Endothelial cell (in vitro differentiated cells): ENCODE data around the gene SLC25A46. TPM values are rescaled to one million over a fixed set of nuclear protein-coding genes. Genes with fewer than 3 reads are reported as not detected.
"Not testable (repeated sequence)": the region's sequence is repeated elsewhere in the genome, so short reads cannot be mapped to it uniquely, and the experiment has no call there.

Experiments
- DNase-seq: peaks from one replicate; pipeline ENCODE4 v3.0.0; 2021; ENCODE audit warnings: low spot score
- H3K27ac Mint-ChIP-seq: one replicate; pipeline ENCODE4 v1.8.0; 2021; ENCODE audit warnings: mixed read lengths, inconsistent platforms; ENCODE audit not compliant: unreplicated experiment
- H3K27me3 Mint-ChIP-seq: one replicate; pipeline ENCODE4 v1.8.0; 2021; ENCODE audit warnings: mild to moderate bottlenecking, moderate library complexity, mixed read lengths, inconsistent platforms; ENCODE audit not compliant: unreplicated experiment
- H3K36me3 Mint-ChIP-seq: one replicate; pipeline ENCODE4 v1.8.0; 2021; ENCODE audit warnings: mild to moderate bottlenecking, low read depth, mixed read lengths, inconsistent platforms; ENCODE audit not compliant: unreplicated experiment
- H3K4me1 Mint-ChIP-seq: one replicate; pipeline ENCODE4 v1.8.0; 2021; ENCODE audit warnings: mild to moderate bottlenecking, mixed read lengths, inconsistent platforms; ENCODE audit not compliant: unreplicated experiment
- H3K4me3 Mint-ChIP-seq: one replicate; pipeline ENCODE4 v1.8.0; 2021; ENCODE audit warnings: mild to moderate bottlenecking, mixed read lengths, inconsistent platforms; ENCODE audit not compliant: unreplicated experiment
- H3K9me3 Mint-ChIP-seq: one replicate; pipeline ENCODE4 v1.8.0; 2021; ENCODE audit warnings: mixed read lengths, inconsistent platforms; ENCODE audit not compliant: unreplicated experiment
- long read RNA-seq: library from polyadenylated mRNA; unstranded; transcript quantifications from one replicate; pipeline ENCODE4 v2.0.0, GENCODE V29; 2020; ENCODE audit not compliant: unreplicated experiment
- total RNA-seq: library from RNA; stranded (reverse); fragmentation: NEBNext Ultra II Directional; extraction: Animal tissue kit (Norgen Biotek cat#: 25700); gene quantifications from one replicate; pipeline ENCODE4 v1.2.1, GENCODE V29; 2021; ENCODE audit not compliant: unreplicated experiment
- TF ChIP-seq, protein P1 (sequence below): fragments of 200-600 bp; sonication (generic); IDR thresholded peaks from one replicate; pipeline ENCODE4 v1.5.0; 2021; ENCODE audit warnings: antibody characterized with exemption; ENCODE audit not compliant: unreplicated experiment

The SLC25A46 gene
- 31.6 TPM for total RNA-seq
- long read RNA-seq, transcript SLC25A46-201 (8 exons, 2,385 nt): major isoform, 7 of 9 reads
- long read RNA-seq, partial matches to known transcripts: 2 of 9 reads
- long read RNA-seq, other reads (novel, unspliced or antisense): 0 of 9 reads

DNA sequence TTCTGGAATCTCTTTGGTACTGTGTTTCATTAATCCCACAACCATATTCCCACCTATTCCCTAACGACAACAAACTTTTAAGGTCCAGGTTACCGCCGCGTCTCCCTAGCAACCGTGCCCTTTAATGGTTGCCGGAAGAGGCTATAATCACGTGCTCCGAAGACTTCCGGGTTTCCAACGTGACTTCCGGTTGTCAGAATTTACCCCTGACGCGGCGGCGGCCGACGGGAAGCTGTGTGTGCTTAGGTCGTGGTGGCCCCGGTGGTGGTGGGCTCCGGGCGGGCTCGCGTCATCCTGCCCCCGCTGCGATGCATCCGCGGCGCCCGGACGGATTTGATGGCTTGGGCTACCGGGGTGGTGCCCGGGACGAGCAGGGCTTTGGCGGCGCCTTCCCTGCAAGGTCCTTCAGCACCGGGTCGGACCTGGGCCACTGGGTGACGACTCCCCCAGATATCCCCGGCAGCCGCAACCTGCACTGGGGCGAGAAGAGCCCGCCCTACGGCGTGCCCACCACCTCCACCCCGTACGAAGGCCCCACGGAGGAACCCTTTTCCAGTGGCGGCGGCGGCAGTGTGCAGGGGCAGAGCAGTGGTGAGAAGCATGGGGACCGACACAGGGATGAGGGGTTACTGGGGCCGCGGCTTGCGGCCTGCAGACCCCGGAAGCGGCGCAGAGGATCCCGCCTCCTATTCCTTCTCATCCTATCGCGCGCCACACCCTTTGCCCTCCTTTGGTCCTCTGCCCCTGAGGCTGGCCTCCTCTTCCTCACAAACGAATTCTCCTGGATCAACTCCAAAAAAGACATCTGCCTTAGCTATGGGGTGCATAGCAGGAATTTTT lies at the start of gene SLC25A46:
TSS of gene SLC25A46 (plus strand) at position 196 of the 840 bp plus-strand sequence. CDS start at position 309, 113 bp downstream.
- H3K4me3 Mint-ChIP-seq: peak within 1 kb of the TSS; percentile 98
- H3K9me3 Mint-ChIP-seq: no peaks in the 10 kb centered on the region
- peaks cover 10% of the 10 kb centered on the region for H3K4me1 Mint-ChIP-seq
- H3K27me3 Mint-ChIP-seq: peaks cover 11% of the 10 kb centered on the region
- DNase-seq: peak; percentile 86
- no peaks in the 10 kb centered on the region for H3K36me3 Mint-ChIP-seq
- TF ChIP-seq, protein P1, sequence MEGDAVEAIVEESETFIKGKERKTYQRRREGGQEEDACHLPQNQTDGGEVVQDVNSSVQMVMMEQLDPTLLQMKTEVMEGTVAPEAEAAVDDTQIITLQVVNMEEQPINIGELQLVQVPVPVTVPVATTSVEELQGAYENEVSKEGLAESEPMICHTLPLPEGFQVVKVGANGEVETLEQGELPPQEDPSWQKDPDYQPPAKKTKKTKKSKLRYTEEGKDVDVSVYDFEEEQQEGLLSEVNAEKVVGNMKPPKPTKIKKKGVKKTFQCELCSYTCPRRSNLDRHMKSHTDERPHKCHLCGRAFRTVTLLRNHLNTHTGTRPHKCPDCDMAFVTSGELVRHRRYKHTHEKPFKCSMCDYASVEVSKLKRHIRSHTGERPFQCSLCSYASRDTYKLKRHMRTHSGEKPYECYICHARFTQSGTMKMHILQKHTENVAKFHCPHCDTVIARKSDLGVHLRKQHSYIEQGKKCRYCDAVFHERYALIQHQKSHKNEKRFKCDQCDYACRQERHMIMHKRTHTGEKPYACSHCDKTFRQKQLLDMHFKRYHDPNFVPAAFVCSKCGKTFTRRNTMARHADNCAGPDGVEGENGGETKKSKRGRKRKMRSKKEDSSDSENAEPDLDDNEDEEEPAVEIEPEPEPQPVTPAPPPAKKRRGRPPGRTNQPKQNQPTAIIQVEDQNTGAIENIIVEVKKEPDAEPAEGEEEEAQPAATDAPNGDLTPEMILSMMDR: no peak
- peak within 1 kb of the TSS; percentile 99 for H3K27ac Mint-ChIP-seq

DNA sequence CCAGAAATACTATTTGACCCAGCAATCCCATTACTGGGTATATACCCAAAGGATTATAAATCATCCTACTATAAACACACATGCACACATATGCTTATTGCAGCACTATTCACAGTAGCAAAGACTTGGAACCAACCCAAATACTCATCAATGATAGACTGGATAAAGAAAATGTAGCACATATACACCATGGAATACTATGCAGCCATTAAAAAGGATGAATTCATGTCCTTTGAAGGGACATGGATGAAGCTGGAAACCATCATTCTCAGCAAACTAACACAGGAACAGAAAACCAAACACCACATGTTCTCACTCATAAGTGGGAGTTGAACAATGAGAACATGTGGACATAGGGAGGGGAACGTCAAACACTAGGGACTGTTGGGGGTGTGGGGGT lies 48.2 kb upstream of the SLC25A46 start:
- not testable (repeated sequence) for H3K36me3 Mint-ChIP-seq, H3K4me1 Mint-ChIP-seq, H3K27me3 Mint-ChIP-seq, DNase-seq, H3K27ac Mint-ChIP-seq, H3K4me3 Mint-ChIP-seq, H3K9me3 Mint-ChIP-seq

DNA sequence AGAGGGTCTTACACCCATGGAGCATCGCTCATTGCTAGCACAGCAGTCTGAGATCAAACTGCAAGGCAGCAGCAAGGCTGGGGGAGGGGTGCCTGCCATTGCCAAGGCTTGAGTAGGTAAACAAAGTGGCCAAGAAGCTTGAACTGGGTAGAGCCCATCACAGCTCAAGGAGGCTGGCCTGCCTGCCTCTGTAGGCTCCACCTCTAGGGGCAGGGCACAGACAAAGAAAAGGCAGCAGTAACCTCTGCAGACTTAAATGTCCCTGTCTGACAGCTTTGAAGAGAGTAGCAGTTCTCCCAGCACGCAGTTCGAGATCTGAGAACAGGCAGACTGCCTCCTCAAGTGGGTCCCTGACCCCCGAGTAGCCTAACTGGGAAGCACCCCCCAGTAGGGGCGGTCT lies 46.1 kb upstream of the SLC25A46 start:
- H3K4me1 Mint-ChIP-seq, DNase-seq, H3K27me3 Mint-ChIP-seq, H3K36me3 Mint-ChIP-seq, H3K4me3 Mint-ChIP-seq, H3K27ac Mint-ChIP-seq, H3K9me3 Mint-ChIP-seq: not testable (repeated sequence)

DNA sequence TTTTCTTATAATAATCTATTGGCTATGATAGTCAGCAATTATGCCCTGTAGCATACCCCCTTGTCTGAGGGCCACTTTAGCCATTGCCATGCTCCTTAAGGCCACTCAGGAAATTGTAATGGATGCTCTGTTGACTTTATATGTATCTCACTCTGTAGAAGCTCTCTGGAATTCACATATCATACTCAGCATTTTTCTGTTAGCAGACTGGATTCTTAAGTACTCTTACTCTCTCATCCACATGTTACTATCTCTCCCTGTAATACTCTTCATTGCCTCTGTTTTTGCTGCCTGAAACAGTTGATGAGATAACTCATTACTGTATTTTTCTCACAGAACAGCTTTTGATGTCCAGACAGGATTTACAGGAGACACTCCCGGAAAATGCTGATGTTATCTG lies 36.5 kb upstream of the SLC25A46 start:
- TF ChIP-seq, protein P1: no peak
- Mint-ChIP-seq H3K27ac (no peak overlapping the region), H3K36me3 (no peaks in the 10 kb centered on the region), H3K4me1 (no peaks in the 10 kb centered on the region), H3K27me3 (peaks cover 1% of the 10 kb centered on the region), H3K9me3 (no peaks in the 10 kb centered on the region), H3K4me3 (no peak overlapping the region)
- DNase-seq: no peak

DNA sequence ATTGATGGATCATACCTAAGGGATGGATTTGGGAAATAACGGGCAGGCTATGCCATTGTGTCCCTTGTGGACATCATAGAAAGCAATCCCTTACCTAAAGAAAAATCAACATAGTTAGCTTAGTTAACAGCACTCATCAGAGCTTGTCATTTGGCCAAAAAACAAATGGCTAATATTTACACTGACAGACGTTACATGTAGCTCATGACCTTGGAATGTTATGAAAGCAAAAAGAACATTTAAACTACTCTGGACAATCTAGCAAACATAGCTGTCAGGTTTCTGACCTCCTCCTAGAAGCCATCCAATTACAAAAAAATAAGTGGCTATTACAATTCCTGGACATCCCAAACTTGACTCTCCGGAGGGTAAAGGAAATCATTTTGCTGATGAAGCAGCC lies 36.1 kb upstream of the SLC25A46 start:
- H3K9me3 Mint-ChIP-seq: no peaks in the 10 kb centered on the region
- no peaks in the 10 kb centered on the region for H3K4me1 Mint-ChIP-seq
- H3K27ac Mint-ChIP-seq: no peak overlapping the region
- no peak overlapping the region for H3K4me3 Mint-ChIP-seq
- DNase-seq: no peak
- no peaks in the 10 kb centered on the region for H3K36me3 Mint-ChIP-seq
- TF ChIP-seq, protein P1: no peak
- H3K27me3 Mint-ChIP-seq: peaks cover 1% of the 10 kb centered on the region

DNA sequence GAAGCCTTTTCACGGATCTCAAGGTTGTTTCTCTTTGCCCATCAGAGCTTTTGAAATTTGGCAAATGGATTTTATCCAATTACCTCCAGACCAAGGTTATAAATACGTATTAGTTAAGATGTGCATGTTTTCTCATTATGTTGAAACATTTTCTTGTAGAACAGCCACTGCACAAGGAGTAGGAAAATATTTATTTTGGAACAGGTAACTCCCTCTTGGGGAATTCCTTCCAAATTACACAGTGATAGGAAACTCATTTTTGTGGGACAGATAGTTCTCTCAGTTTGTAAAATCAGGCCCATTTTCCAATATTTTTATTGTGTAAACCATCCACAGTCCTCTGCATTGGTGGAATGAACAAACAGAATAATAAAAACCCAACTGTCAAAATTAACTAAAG lies 35.3 kb upstream of the SLC25A46 start:
- TF ChIP-seq, protein P1: no peak
- no peaks in the 10 kb centered on the region for H3K4me1 Mint-ChIP-seq
- H3K36me3 Mint-ChIP-seq: no peaks in the 10 kb centered on the region
- no peaks in the 10 kb centered on the region for H3K9me3 Mint-ChIP-seq
- no peak for DNase-seq
- no peak overlapping the region for H3K4me3 Mint-ChIP-seq
- no peak overlapping the region for H3K27ac Mint-ChIP-seq
- H3K27me3 Mint-ChIP-seq: peaks cover 1% of the 10 kb centered on the region
